ENCODE results near the gene FGD4.

GRCh38 chr12:32467959-32468863 lies 68.9 kb downstream of the FGD4 start:
- no peak for TF ChIP-seq POLR2A (IDR thresholded peaks at IDR 0.05)
- TF ChIP-seq EP300 (IDR thresholded peaks at IDR 0.05), result no peak
